GM12874 (cell line): ENCODE measurements around the gene ZSCAN22.

Source experiments
- TF ChIP-seq, protein P1 (sequence below): IDR thresholded peaks from 2 replicates; pipeline ENCODE4 v1.5.1; 2011; ENCODE audit warnings: low read depth, mild to moderate bottlenecking, control low read depth, low read length, moderate library complexity; ENCODE audit not compliant: insufficient read depth

ZSCAN22 gene

DNA sequence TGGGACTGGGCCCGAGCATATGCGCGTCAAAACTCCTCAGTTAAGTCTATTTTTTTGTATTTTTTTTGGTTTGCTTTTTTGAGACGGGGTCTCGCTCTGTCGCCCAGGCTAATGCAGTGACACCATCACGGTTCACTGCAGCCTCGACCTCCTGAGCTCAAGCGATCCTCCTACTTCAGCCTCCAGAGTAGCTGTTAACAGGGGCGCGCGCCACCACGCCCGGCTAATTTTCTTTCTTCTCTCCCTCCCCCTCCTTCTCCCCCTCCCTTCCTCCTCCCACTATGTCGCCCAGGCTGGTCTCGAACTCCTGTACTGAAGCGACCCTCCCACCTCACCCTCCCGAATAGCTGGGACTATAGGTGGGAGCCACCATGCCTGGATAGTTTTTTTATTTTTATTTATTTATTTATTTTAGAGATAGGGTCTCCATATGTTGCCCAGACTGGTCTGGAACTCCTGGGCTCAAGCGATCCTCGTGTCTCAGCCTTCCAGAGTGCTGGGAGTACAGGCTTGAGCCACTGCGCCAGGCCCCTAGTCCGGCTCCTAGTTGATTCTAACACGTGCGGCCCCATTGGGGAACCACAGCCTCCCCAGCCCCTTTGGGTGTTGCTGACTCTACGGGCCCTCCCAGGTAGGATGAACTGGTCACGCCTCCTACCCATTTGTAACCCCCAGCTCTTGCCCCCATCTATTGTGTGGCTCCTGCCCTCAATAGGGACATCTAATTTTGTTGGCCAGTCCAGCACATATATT, 54.8 kb downstream of the ZSCAN22 start:
- TF ChIP-seq, protein P1, sequence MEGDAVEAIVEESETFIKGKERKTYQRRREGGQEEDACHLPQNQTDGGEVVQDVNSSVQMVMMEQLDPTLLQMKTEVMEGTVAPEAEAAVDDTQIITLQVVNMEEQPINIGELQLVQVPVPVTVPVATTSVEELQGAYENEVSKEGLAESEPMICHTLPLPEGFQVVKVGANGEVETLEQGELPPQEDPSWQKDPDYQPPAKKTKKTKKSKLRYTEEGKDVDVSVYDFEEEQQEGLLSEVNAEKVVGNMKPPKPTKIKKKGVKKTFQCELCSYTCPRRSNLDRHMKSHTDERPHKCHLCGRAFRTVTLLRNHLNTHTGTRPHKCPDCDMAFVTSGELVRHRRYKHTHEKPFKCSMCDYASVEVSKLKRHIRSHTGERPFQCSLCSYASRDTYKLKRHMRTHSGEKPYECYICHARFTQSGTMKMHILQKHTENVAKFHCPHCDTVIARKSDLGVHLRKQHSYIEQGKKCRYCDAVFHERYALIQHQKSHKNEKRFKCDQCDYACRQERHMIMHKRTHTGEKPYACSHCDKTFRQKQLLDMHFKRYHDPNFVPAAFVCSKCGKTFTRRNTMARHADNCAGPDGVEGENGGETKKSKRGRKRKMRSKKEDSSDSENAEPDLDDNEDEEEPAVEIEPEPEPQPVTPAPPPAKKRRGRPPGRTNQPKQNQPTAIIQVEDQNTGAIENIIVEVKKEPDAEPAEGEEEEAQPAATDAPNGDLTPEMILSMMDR: no peak

DNA sequence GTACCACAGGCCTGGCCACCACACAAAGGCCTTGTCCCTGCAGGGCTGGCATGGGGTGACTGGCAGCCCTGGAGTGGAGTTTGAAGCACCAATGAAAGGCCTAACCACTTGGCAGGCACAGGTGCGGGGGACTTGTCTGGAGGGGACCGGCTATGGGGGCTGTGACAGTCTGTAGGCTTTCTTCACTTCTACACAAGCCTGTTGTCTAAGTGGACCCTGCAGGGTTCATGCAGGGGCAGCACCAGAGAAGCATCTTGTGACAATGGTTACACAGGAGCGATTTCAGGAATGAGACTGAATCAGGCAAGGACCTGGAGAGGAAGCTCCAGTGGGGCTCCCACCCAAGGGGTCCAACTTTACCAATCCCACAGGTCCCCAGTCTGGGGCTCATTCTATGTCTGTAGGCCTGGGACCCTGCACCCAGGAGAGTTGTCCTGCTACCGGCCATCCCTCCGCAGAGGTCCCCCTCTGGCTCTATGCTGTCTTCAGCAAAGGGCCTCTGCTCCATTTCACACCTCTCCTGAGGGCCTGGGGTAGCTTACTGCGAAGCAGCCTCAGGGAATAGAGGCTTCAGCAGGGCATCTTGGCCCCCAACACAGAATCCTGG, 56.3 kb downstream of the ZSCAN22 start:
- TF ChIP-seq, protein P1: no peak

DNA sequence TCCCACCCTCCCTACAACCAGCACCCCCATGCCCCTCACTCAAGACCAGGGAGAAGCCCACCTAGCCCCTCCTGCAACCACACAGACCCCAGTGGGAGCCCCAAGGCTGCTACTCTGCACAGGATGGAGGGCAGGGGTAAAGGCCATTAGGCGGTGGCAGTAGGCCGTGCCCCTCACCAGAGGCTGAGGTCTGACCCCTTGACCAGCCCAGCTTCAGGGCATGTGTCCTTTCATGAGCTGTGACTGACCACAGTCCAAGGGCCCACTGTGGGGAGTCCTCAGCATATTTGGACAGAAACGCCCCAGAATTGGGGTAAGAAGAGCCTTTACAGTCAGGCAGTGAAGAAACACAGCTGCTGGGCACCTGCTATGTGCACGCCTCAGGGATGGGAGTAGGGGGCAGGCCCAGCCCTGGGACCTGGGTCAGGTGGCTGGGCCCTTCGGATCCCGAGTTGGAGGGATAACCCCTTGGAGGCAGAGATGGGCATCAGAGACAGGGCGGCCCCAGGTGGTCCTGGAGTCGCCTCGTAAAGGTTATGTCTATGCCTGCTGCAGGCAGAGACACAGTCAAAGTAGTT, 58.6 kb downstream of the ZSCAN22 start:
- TF ChIP-seq, protein P1: no peak

DNA sequence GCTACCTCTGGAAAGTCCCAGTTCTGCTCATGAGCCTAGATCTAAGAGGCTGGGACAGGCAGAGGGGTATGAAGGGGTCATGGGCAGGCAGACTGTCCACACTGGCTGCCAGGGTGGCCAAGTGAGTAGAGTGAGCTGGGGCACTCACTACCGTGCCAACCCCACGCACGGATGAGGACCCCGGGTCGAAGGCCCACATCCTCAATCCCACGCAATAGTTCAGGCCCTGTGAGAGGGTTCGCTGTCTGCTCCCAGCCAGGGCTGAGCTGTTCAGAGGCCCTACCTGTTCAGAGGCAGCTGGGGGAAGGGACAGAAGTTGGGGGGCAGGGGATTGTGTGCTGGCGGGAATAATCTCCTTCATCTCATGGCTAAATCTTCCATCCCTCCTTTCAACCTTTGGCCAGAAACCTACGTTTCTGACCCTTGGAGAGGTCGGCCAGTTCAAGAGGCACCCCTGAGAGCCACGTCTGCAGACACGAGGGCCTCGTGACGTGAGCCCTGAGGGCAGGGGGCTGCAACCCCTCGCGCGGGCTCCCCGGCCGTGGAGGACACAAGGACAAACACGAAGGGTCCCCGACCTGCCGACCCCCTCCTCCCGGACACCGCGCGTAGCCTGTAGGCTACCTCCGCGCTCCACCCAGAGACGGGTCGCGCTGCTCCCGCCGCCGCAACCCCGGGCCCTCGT, 59.2 kb downstream of the ZSCAN22 start:
- TF ChIP-seq, protein P1: no peak

DNA sequence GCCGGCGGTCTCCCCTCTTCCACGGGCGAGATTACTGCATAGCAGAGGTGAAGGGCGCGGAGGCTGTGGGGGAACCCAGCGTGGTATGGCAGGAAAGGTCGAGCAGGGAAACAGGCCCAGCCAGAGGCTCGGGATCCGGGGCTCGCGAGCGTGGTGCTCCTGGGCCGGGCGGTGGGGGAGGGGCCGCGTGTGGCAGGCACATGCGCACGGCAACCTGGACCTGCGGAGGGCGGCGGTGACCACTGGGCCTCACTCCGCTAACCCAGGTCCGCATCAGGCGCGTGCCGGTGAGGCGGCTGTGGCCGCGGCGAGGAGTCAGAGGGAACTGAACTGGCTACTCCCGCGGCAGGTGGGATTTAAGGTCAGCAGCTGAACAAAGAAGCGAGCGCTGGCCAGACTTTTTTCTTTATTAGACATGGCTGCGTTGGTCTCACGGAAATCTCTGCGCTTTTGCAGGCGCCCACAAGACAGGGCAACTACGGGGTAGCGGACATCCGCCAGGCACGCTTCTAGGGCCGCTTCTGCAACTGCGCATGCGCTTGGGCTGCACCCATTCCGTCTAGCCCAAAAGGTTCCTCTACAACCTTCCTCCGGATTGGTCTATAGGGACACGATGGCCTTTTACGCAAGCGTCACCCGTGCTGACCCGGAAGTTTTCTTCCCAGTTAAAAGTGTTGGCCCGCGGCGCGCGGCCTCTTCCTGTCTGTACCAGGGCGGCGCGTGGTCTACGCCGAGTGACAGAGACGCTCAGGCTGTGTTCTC, 60.0 kb downstream of the ZSCAN22 start, which contains the start of gene RPS5:
TSS of gene RPS5 (plus strand) at position 694 of the 762 bp plus-strand sequence. CDS start 869 bp downstream, outside the sequence.
- TF ChIP-seq, protein P1: no peak

DNA sequence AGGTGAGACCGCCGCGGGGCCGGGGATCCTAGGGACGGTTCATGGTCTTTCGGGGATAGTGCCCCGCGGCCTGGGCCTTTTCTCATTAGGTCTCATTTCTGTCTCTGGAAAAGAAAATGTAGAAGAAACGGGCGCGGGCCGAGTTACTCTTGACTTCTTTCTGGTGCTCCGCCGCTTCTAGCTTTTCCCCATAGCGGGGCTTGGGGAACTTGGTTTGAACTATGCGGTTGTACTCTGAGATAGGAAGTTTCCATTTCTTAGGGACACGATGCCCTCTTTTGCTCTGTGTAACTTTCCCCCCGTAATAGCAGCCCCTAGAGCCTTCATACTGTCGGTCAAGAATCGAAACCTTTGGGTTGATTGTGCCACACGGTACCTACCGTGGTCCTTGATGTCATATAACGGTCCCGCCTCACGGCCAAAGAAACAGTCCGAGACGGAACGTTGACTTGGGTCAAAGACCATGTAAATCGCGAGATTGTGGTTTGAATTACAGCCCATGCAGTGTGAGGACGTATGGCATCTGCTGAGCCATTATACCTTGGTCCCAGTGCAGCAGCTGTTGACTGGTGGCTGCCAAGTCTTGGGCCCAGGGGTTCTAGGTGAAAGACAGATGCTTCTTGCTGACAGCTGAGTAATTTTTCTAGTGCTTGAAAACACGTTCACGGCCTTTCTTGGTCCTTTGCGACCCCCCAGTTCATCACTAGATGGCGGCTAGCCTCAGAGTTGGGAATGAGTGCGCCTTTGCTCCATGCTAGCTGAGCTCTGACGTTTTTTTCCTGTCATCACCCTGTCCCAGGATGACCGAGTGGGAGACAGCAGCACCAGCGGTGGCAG, 60.8 kb downstream of the ZSCAN22 start:
- TF ChIP-seq, protein P1: no peak
